HFFc6 (cell line): ENCODE measurements around the gene SOBP. TPM values are rescaled to one million over a fixed set of nuclear protein-coding genes. Genes with fewer than 3 reads are reported as not detected.
"Not testable (repeated sequence)": the region's sequence is repeated elsewhere in the genome, so short reads cannot be mapped to it uniquely, and the experiment has no call there.

Experiments used
- DNase-seq: peaks from one replicate; pipeline ENCODE4 v3.0.0-alpha.2; 2018
- H3K27ac Mint-ChIP-seq: 2 replicates; pipeline ENCODE4 v1.8.0; 2020; ENCODE audit warnings: mild to moderate bottlenecking, mixed read lengths
- H3K27me3 Mint-ChIP-seq: 2 replicates; pipeline ENCODE4 v1.8.0; 2021; ENCODE audit warnings: mild to moderate bottlenecking, moderate library complexity, mixed read lengths; ENCODE audit not compliant: insufficient read depth
- H3K36me3 Mint-ChIP-seq: 2 replicates; pipeline ENCODE4 v1.8.0; 2021; ENCODE audit warnings: low read depth, mixed read lengths
- H3K4me1 Mint-ChIP-seq: 2 replicates; pipeline ENCODE4 v1.8.0; 2020; ENCODE audit warnings: low read depth, mixed read lengths
- H3K4me3 Mint-ChIP-seq: 2 replicates; pipeline ENCODE4 v1.8.0; 2020; ENCODE audit warnings: mild to moderate bottlenecking, moderate library complexity, mixed read lengths
- H3K9me3 Mint-ChIP-seq: 2 replicates; pipeline ENCODE4 v1.8.0; 2020; ENCODE audit warnings: mild to moderate bottlenecking, mixed read lengths
- CTCF ChIP-seq: fragments of 200-600 bp; sonication (generic); IDR thresholded peaks from 2 replicates; pipeline ENCODE4 v1.5.0; 2021; ENCODE audit warnings: antibody characterized with exemption, mild to moderate bottlenecking
- total RNA-seq, 6 experiments: library from RNA; stranded (reverse); fragmentation: NEBNext Ultra II Directional; extraction: Animal tissue kit (Norgen Biotek cat#: 25700); gene quantifications; 2 replicates in 1 of 6; 3 replicates in 5 of 6; pipeline ENCODE4 v1.2.3, GENCODE V29; 2021

SOBP gene
- total RNA-seq, 6 experiments from 2014 or later: 0.09 to 0.50 (median 0.15) TPM; not detected in 1

GRCh38 chr6:107550241-107550840 lies 60.4 kb downstream of the SOBP start:
- H3K36me3 Mint-ChIP-seq: no peaks in the 10 kb centered on the region
- no peak for TF ChIP-seq CTCF

GRCh38 chr6:107550906-107551305 lies 61.0 kb downstream of the SOBP start:
- Mint-ChIP-seq H3K4me3 (no peak overlapping the region), H3K27ac (no peak overlapping the region), H3K27me3 (peaks cover 13% of the 10 kb centered on the region), H3K4me1 (peaks cover 3% of the 10 kb centered on the region; the same call in 1 of the 2 replicates), H3K36me3 (no peaks in the 10 kb centered on the region), H3K9me3 (no peaks in the 10 kb centered on the region)
- no peak for TF ChIP-seq CTCF
- DNase-seq: no peak

More at GRCh38 chr6:107550241-107550840, 60.4 kb downstream of the SOBP start:
- Mint-ChIP-seq H3K27me3 (peaks cover 13% of the 10 kb centered on the region), H3K9me3 (no peaks in the 10 kb centered on the region), H3K4me1 (peaks cover 8% of the 10 kb centered on the region; the same call in 1 of the 2 replicates), H3K4me3 (no peak overlapping the region; the same call in 1 of the 2 replicates), H3K27ac (no peak overlapping the region)
- DNase-seq: no peak

DNA sequence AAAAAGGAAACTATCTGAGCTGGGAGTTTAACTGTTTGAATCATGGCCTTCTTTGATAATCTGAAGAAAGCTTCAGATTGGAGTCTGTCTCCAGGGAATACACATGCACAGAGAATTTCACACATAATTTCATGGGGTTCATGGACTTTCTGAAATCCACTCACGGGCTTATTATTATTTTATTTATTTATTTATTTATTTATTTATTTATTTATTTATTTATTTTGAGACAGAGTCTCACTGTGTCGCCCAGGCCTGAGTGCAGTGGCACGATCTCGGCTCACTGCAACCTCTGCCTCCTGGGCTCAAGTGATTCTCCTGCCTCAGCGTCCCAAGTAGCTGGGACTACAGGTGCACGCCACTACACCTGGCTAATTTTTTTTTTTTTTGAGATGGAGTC lies 63.2 kb downstream of the SOBP start:
- H3K36me3 Mint-ChIP-seq, H3K4me1 Mint-ChIP-seq, H3K4me3 Mint-ChIP-seq: not testable (repeated sequence)

GRCh38 chr6:107554326-107554725 lies 64.4 kb downstream of the SOBP start:
- no peak for DNase-seq
- Mint-ChIP-seq H3K4me1 (no peaks in the 10 kb centered on the region), H3K4me3 (no peak overlapping the region), H3K27ac (no peak overlapping the region), H3K36me3 (no peaks in the 10 kb centered on the region), H3K9me3 (no peaks in the 10 kb centered on the region), H3K27me3 (peaks cover 19% of the 10 kb centered on the region)
- no peak for TF ChIP-seq CTCF

More for the DNA sequence above, 63.2 kb downstream of the SOBP start:
- H3K27me3 Mint-ChIP-seq: peaks cover 19% of the 10 kb centered on the region
- H3K27ac Mint-ChIP-seq, H3K9me3 Mint-ChIP-seq, DNase-seq: not testable (repeated sequence)

- Mint-ChIP-seq H3K4me1 (no peaks in the 10 kb centered on the region), H3K27me3 (peaks cover 18% of the 10 kb centered on the region), H3K36me3 (no peaks in the 10 kb centered on the region), H3K27ac (no peak overlapping the region), H3K4me3 (no peak overlapping the region), H3K9me3 (no peaks in the 10 kb centered on the region)
- no peak for TF ChIP-seq CTCF
- no peak for DNase-seq
Measured at GRCh38 chr6:107554918-107555317, 65.0 kb downstream of the SOBP start.

DNA sequence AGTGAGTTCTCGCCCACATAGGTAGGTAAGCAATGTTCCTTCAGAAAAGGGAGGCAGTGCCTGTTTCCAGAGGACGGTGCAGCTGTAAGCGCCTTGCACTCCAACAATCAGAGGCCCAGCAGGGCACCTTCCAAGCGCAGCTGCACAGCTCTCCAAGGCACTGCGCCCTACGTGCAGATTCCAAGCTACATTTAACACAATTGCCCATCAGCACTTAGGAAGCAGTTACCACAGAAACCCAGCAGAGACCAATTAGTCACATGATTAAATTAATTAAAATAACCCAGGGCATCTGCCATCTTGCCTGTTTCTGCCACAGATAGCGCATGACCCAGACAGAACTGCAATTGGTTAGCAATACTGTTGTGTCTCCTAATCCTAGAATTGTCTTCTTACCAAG lies 65.5 kb downstream of the SOBP start:
- no peaks in the 10 kb centered on the region for H3K36me3 Mint-ChIP-seq
- H3K4me3 Mint-ChIP-seq: no peak overlapping the region
- no peak for TF ChIP-seq CTCF
- no peaks in the 10 kb centered on the region for H3K9me3 Mint-ChIP-seq
- H3K4me1 Mint-ChIP-seq: no peaks in the 10 kb centered on the region
- H3K27ac Mint-ChIP-seq: no peak overlapping the region
- H3K27me3 Mint-ChIP-seq: peaks cover 17% of the 10 kb centered on the region
- DNase-seq: no peak
